ENCODE results near the gene CCDC88B.

CCDC88B gene

GRCh38 chr11:64298966-64299846 lies 40.8 kb upstream of the CCDC88B start:
- H3K4me1 ChIP-seq (ENCODE audit: control extremely low read depth in 1 of 4, control insufficient read depth in 4 of 4, insufficient read depth in 4 of 4, low read length in 3 of 4), result peaks cover 0 to 41% (median 33%) of the 10 kb centered on the region in 4 experiments
- peaks cover 14 to 73% (median 51%) of the 10 kb centered on the region in 5 experiments for H3K27me3 ChIP-seq (replicated peaks in 2 of 5; ENCODE audit: control insufficient read depth in 4 of 5, insufficient read depth in 5 of 5, low read length in 4 of 5)
- no peaks in the 10 kb centered on the region for H3K9me3 ChIP-seq (ENCODE audit: control extremely low read depth in 1 of 5, control insufficient read depth in 4 of 5, insufficient read depth in 2 of 5, low read depth in 1 of 5, low read length in 4 of 5)
- ChIA-PET CTCF (interaction anchor here (0.7 to 2.9 kb wide), 5 partner anchors 10 to 93 kb away, joined by 3 to 10 read pairs (median 4); partner anchors contain the start of gene FERMT3), POLR2A (no interaction called here)
- under 1% methylated on average over 52 of the region's 60 CpGs for WGBS (ENCODE audit: insufficient coverage)
- H3K36me3 ChIP-seq (ENCODE audit: control insufficient read depth in 4 of 4, insufficient read depth in 4 of 4, low read length in 3 of 4), result no peaks in the 10 kb centered on the region
- H3K4me3 ChIP-seq (ENCODE audit: control insufficient read depth in 1 of 7, extremely low read depth in 1 of 7, insufficient read depth in 4 of 7, low read depth in 2 of 7, low read length in 6 of 7), result peak overlapping the region in 5 of 7 experiments; percentile 6 to 66 (median 40)
- H3K27ac ChIP-seq (ENCODE audit: insufficient read depth in 1 of 2, low read depth in 1 of 2, low read length in 2 of 2, poor library complexity in 1 of 2, severe bottlenecking in 2 of 2), result no peak overlapping the region
- DNase-seq, result peak in 2 of 3 donors; percentile 33 to 57

- peak in 1 of 3 donors; percentile 26 for DNase-seq
- WGBS (ENCODE audit: insufficient coverage), result 3% methylated on average over 48 of the region's 54 CpGs
- H3K4me1 ChIP-seq (ENCODE audit: control extremely low read depth in 1 of 4, control insufficient read depth in 4 of 4, insufficient read depth in 4 of 4, low read length in 3 of 4), result peaks cover 0 to 47% (median 39%) of the 10 kb centered on the region in 4 experiments
- no peak within 1 kb of the TSS for H3K27ac ChIP-seq (ENCODE audit: insufficient read depth in 1 of 2, low read depth in 1 of 2, low read length in 2 of 2, poor library complexity in 1 of 2, severe bottlenecking in 2 of 2)
- H3K4me3 ChIP-seq (ENCODE audit: control insufficient read depth in 1 of 7, extremely low read depth in 1 of 7, insufficient read depth in 4 of 7, low read depth in 2 of 7, low read length in 6 of 7), result peak within 1 kb of the TSS in 6 of 7 experiments; percentile 20 to 67 (median 45)
- no peaks in the 10 kb centered on the region for H3K36me3 ChIP-seq (ENCODE audit: control insufficient read depth in 4 of 4, insufficient read depth in 4 of 4, low read length in 3 of 4)
- H3K27me3 ChIP-seq (replicated peaks in 2 of 5; ENCODE audit: control insufficient read depth in 4 of 5, insufficient read depth in 5 of 5, low read length in 4 of 5), result peaks cover 11 to 65% (median 49%) of the 10 kb centered on the region in 5 experiments
- ChIA-PET POLR2A (no interaction called here), CTCF (interaction anchor here (0.8 to 5.4 kb wide), 19 partner anchors 9 to 118 kb away, joined by 3 to 123 read pairs (median 5); partner anchors contain the start of genes FERMT3, GPR137, KCNK4 and PLCB3)
- H3K9me3 ChIP-seq (ENCODE audit: control extremely low read depth in 1 of 5, control insufficient read depth in 4 of 5, insufficient read depth in 2 of 5, low read depth in 1 of 5, low read length in 4 of 5), result no peaks in the 10 kb centered on the region
These were observed 40.0 kb upstream of the CCDC88B start, which contains the start of gene CATSPERZ for GRCh38 chr11:64299847-64300648. CATSPERZ (plus strand) TSS chr11:64300358; CDS start chr11:64300411, 53 bp downstream.

GRCh38 chr11:64303109-64304031 lies 36.6 kb upstream of the CCDC88B start:
- peaks cover 7 to 49% (median 45%) of the 10 kb centered on the region in 4 experiments for H3K4me1 ChIP-seq (ENCODE audit: control extremely low read depth in 1 of 4, control insufficient read depth in 4 of 4, insufficient read depth in 4 of 4, low read length in 3 of 4)
- WGBS (ENCODE audit: insufficient coverage), result 93% methylated on average over 8 of the region's 13 CpGs

GRCh38 chr11:64304032-64304315 lies 36.0 kb upstream of the CCDC88B start:
- Histone ChIP-seq H3K4me3 (ENCODE audit: control insufficient read depth in 1 of 7, extremely low read depth in 1 of 7, insufficient read depth in 4 of 7, low read depth in 2 of 7, low read length in 6 of 7) (peak overlapping the region in 5 of 7 experiments; percentile 77 to 92 (median 85)), H3K9me3 (ENCODE audit: control extremely low read depth in 1 of 5, control insufficient read depth in 4 of 5, insufficient read depth in 2 of 5, low read depth in 1 of 5, low read length in 4 of 5) (no peaks in the 10 kb centered on the region), H3K36me3 (ENCODE audit: control insufficient read depth in 4 of 4, insufficient read depth in 4 of 4, low read length in 3 of 4) (peaks cover 0 to 5% (median 2%) of the 10 kb centered on the region in 4 experiments), H3K27me3 (replicated peaks in 2 of 5; ENCODE audit: control insufficient read depth in 4 of 5, insufficient read depth in 5 of 5, low read length in 4 of 5) (peaks cover 0 to 26% (median 15%) of the 10 kb centered on the region in 5 experiments), H3K4me1 (ENCODE audit: control extremely low read depth in 1 of 4, control insufficient read depth in 4 of 4, insufficient read depth in 4 of 4, low read length in 3 of 4) (peaks cover 7 to 49% (median 45%) of the 10 kb centered on the region in 4 experiments), H3K27ac (ENCODE audit: insufficient read depth in 1 of 2, low read depth in 1 of 2, low read length in 2 of 2, poor library complexity in 1 of 2, severe bottlenecking in 2 of 2) (no peak overlapping the region)
- WGBS (ENCODE audit: insufficient coverage), result 63% methylated on average over 2 of the region's 5 CpGs
- ChIA-PET CTCF (interaction anchor here (0.8 to 5.4 kb wide), 25 partner anchors 13 to 138 kb away, joined by 3 to 123 read pairs (median 4); partner anchors contain the start of genes DNAJC4, FERMT3, KCNK4 and MACROD1), POLR2A (interaction anchor here (0.7 to 2.5 kb wide), 6 partner anchors 14 to 100 kb away, joined by 3 to 26 read pairs (median 9); partner anchors contain the start of genes CCDC88B, FERMT3, PRDX5 and TRMT112)
- no peak for DNase-seq

More at GRCh38 chr11:64303109-64304031, 36.6 kb upstream of the CCDC88B start:
- DNase-seq, result no peak
- Histone ChIP-seq H3K27me3 (replicated peaks in 2 of 5; ENCODE audit: control insufficient read depth in 4 of 5, insufficient read depth in 5 of 5, low read length in 4 of 5) (peaks cover 0 to 32% (median 20%) of the 10 kb centered on the region in 5 experiments), H3K4me3 (ENCODE audit: control insufficient read depth in 1 of 7, extremely low read depth in 1 of 7, insufficient read depth in 4 of 7, low read depth in 2 of 7, low read length in 6 of 7) (peak overlapping the region in 1 of 7 experiments; percentile 77), H3K36me3 (ENCODE audit: control insufficient read depth in 4 of 4, insufficient read depth in 4 of 4, low read length in 3 of 4) (peaks cover 0 to 5% (median 2%) of the 10 kb centered on the region in 4 experiments), H3K27ac (ENCODE audit: insufficient read depth in 1 of 2, low read depth in 1 of 2, low read length in 2 of 2, poor library complexity in 1 of 2, severe bottlenecking in 2 of 2) (no peak overlapping the region), H3K9me3 (ENCODE audit: control extremely low read depth in 1 of 5, control insufficient read depth in 4 of 5, insufficient read depth in 2 of 5, low read depth in 1 of 5, low read length in 4 of 5) (no peaks in the 10 kb centered on the region)
- ChIA-PET CTCF (interaction anchor here (0.8 to 5.4 kb wide), 23 partner anchors 13 to 137 kb away, joined by 3 to 123 read pairs (median 5); partner anchors contain the start of genes FERMT3, KCNK4, MACROD1 and PLCB3), POLR2A (interaction anchor here (1.1 to 2.5 kb wide), 5 partner anchors 14 to 99 kb away, joined by 5 to 26 read pairs (median 12); partner anchors contain the start of genes CCDC88B, FERMT3, PRDX5 and TRMT112)

DNA sequence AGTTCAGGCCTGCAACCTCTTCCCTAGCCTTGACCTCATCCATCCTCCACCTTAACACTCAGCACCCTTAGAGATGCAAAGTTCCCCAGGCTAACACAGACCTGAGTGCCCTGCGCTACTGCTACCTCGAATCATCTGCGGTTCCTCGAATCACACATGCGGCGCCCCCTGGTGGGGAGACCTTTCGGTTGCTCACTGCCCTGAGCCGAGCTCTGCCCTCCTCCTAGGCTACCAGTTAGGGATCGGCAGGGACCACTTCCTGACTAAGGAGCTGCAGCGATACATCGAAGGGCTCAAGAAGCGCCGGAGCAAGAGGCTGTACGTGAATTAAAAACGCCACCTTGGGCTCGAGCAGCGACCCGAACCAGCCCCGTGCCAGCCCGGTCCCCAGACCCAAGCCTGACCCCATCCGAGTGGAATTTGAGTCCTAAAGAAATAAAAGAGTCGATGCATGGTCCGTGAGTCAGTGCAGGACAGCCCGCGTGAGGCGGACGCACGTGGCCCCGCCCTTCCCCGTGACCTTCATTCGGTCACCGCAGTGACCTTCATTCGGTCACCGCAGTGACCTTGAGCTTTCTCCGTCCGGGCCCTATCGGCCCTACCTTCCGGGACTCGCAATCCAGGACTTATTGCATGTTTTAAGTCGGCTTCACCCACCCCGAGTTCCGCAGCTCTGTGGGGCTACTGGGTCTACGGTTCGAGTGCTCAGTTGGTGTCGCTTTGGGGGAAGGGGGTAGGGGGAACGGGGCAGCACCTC lies 35.5 kb upstream of the CCDC88B start:
- Histone ChIP-seq H3K4me1 (ENCODE audit: control extremely low read depth in 1 of 4, control insufficient read depth in 4 of 4, insufficient read depth in 4 of 4, low read length in 3 of 4) (peaks cover 7 to 44% (median 40%) of the 10 kb centered on the region in 4 experiments), H3K9me3 (ENCODE audit: control extremely low read depth in 1 of 5, control insufficient read depth in 4 of 5, insufficient read depth in 2 of 5, low read depth in 1 of 5, low read length in 4 of 5) (no peaks in the 10 kb centered on the region), H3K36me3 (ENCODE audit: control insufficient read depth in 4 of 4, insufficient read depth in 4 of 4, low read length in 3 of 4) (peaks cover 0 to 5% (median 2%) of the 10 kb centered on the region in 4 experiments), H3K4me3 (ENCODE audit: control insufficient read depth in 1 of 7, extremely low read depth in 1 of 7, insufficient read depth in 4 of 7, low read depth in 2 of 7, low read length in 6 of 7) (peak overlapping the region; percentile 52 to 92 (median 78)), H3K27ac (ENCODE audit: insufficient read depth in 1 of 2, low read depth in 1 of 2, low read length in 2 of 2, poor library complexity in 1 of 2, severe bottlenecking in 2 of 2) (peak overlapping the region; percentile 40 to 82), H3K27me3 (replicated peaks in 2 of 5; ENCODE audit: control insufficient read depth in 4 of 5, insufficient read depth in 5 of 5, low read length in 4 of 5) (peaks cover 0 to 20% (median 13%) of the 10 kb centered on the region in 5 experiments)
- WGBS (ENCODE audit: insufficient coverage), result under 1% methylated on average over 35 of the region's 46 CpGs
- ChIA-PET POLR2A (interaction anchor here (0.6 to 2.5 kb wide), 8 partner anchors 13 to 100 kb away, joined by 3 to 26 read pairs (median 6); partner anchors contain the start of genes CCDC88B, FERMT3, PRDX5 and TRMT112), CTCF (interaction anchor here (0.8 to 5.4 kb wide), 28 partner anchors 12 to 139 kb away, joined by 3 to 123 read pairs (median 4); partner anchors contain the start of genes BAD, DNAJC4, FERMT3 and FKBP2)
- DNase-seq, result peak; percentile 90 to 94 (median 91)
